ENCODE data around the gene EML6.

GRCh38 chr2:54741250-54741649 is 17.8 kb downstream of the EML6 start:
- TF ChIP-seq POLR2A (IDR thresholded peaks at IDR 0.05; ENCODE audit: low read length) (no peak), GATA1 (IDR thresholded peaks at IDR 0.05; ENCODE audit: low read depth, low read length) (no peak)
